C4-2B (cell line): ENCODE measurements around the gene LARGE1.

Experiments used
- H3K27ac ChIP-seq: fragments of 450-650 bp; 2 replicates; pipeline ENCODE4 v1.5.1; 2017
- ZFX ChIP-seq: fragments of 450-650 bp; IDR thresholded peaks from 2 replicates; pipeline ENCODE4 v1.6.1; 2017
- TF ChIP-seq, protein P1 (sequence below): fragments of 450-650 bp; conservative IDR thresholded peaks from 2 replicates; pipeline ENCODE4 v1.5.1; 2017; ENCODE audit warnings: mild to moderate bottlenecking

LARGE1 gene

DNA sequence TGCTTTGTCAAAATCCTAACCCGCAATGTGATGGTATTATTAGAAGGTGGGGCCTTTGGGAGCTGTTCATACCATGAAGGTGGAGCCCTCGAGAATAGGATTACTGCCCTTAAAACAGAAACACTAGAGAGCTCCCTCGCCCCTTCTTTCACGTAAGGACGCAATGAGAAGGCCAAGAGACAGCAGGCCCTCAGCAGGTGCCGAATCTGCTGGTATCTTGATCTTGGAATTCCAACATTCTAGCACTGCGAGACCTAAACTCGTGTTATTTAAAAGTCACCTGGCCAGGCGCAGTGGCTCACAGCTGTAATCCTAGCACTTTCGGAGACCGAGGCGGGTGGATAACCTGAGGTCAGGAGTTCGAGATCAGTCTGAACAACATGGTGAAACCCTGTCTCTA, 33.1 kb downstream of the LARGE1 start:
- no peak for TF ChIP-seq ZFX
- TF ChIP-seq, protein P1, sequence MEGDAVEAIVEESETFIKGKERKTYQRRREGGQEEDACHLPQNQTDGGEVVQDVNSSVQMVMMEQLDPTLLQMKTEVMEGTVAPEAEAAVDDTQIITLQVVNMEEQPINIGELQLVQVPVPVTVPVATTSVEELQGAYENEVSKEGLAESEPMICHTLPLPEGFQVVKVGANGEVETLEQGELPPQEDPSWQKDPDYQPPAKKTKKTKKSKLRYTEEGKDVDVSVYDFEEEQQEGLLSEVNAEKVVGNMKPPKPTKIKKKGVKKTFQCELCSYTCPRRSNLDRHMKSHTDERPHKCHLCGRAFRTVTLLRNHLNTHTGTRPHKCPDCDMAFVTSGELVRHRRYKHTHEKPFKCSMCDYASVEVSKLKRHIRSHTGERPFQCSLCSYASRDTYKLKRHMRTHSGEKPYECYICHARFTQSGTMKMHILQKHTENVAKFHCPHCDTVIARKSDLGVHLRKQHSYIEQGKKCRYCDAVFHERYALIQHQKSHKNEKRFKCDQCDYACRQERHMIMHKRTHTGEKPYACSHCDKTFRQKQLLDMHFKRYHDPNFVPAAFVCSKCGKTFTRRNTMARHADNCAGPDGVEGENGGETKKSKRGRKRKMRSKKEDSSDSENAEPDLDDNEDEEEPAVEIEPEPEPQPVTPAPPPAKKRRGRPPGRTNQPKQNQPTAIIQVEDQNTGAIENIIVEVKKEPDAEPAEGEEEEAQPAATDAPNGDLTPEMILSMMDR = no peak
- peak overlapping the region; percentile 40 for H3K27ac ChIP-seq

DNA sequence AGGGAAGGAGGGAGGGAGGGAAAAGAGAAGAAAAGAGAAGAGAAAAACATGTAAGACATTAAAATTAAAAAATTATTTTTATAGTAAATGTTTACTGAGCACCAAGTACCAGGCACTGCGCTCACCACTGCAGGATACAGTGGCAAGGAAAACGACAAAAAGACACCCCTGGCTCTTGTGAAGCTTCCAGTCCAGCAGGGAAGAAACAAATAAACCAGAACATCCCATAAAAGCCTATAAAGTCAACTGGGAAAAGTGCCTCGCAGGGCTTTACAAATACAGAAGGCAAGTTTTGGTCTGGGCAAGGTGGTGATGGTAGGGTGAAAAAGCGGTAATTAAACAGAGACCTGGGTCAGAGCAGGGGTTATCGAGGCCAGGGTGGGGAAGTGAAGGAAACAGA, 33.6 kb downstream of the LARGE1 start:
- no peak for TF ChIP-seq ZFX
- TF ChIP-seq, protein P1 = no peak
- peak overlapping the region; percentile 43 for H3K27ac ChIP-seq

DNA sequence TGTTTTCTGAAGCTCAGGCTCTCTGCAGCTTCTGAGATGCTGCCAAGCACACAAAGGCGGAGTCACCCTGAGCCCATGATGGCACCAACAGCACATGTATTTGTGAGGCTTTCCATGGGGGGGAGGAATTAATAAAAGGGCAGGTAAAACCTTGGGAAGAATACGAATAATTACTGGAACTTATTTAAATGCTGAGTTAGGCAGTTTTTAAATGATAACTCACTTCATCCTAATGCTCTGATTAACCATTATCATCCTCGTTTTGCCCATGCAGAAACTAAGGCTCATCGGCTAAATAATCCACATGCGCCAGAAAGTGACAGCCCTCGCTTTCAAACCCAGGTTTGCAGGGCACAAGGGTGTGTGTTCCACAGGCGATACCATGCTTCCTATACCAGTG, 35.4 kb downstream of the LARGE1 start:
- TF ChIP-seq, protein P1 = no peak
- TF ChIP-seq ZFX = no peak

DNA sequence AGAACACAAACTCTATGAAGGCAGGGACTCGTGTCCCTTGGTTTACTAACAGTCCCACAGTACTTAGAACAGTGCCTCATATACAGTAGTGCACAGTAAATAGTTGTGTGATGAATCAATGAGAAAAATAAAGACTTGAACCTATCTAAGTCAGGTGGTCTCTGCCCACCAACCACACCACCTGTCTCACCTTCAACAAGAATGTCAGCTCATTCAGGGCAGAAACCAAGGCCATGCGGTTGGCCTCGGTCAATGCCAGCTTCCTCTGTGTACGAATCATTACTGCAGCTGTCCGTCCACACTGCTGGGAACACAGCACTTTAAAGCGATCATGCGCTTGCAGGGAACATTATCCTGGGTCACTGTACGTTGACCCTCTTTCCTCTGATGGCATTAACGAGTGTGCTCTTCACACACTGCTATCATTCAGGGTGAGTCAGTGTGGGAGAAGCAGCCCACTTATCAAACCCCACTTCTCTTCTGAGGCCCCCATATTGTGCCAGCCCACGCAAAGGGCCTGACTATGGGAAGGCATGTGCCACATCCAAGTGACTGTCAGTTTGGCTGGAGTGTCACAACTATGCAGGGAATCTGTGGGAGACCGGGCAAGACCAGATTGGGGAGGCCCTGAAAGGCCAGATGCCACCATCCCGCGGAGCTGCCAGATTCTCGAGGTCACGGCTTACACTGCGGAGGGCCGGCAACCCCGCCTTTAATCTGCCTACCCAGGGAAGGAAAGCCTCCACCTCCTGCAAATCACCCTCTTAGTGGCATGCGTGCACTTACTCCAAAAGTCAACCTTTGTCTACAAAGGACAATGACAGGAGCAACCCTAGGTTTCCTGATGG, 36.1 kb downstream of the LARGE1 start:
- TF ChIP-seq, protein P1 = no peak
- no peak for TF ChIP-seq ZFX
- no peak overlapping the region for H3K27ac ChIP-seq

More for the DNA sequence above, 35.4 kb downstream of the LARGE1 start:
- H3K27ac ChIP-seq = no peak overlapping the region

DNA sequence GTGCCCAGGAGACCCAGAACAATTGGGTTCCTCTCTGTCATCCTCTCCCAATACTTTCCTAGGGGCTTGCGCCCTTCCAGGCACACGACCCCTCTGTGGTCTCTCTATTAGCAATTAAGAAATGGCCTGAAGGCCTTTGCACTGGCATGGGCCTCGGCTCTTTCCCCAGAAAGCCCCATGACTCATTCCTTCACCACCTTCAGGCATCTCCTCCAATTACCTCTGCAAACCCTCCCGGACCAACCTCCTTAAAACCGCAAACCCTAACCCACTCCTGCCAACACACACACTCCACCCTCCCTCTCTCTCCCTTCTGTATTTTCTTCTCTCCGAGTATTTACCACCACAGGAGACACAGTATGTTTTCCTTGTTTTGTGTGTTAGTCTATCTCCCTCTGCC, 36.7 kb downstream of the LARGE1 start:
- no peak for TF ChIP-seq ZFX
- TF ChIP-seq, protein P1 = no peak
- H3K27ac ChIP-seq = no peak overlapping the region

DNA sequence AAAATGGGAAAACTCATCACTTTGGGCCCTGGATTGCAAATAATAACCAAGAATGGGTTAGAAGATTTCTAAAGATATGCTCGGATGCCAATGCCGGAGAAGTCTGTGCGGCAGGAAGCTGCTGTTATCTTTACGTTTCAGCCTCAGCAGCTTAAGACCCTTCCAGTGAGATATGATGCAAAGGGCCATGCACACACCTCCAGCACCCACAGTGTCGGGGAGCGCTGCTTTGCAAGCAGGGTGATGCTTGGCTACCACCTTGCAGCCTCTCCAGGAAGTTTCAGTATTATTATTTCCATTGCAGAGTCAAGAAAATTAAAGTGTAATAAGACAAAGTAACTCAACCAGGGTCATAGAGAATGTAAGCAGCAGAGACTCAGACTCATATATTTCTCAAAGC, 37.3 kb downstream of the LARGE1 start:
- TF ChIP-seq, protein P1 = no peak
- TF ChIP-seq ZFX = no peak
- no peak overlapping the region for H3K27ac ChIP-seq

DNA sequence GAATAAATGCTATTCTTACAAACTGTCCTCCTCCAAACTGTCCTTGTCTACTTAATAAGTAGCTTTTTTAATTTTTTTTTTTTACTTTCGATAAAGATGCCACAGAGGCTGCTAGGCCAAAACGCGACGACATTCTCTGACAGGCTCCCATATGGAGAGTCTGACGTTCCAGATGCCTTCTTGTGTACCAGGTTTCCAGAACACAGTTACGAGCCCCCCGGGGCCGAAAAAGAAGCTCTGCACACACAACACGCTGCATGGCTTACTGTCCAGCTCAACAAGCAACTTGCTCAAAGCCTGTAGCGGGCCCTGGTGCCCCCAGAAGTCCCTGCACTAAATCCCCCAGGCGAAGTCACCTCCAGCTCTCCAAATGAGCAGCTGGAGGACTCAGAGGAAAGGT, 39.3 kb downstream of the LARGE1 start:
- no peak overlapping the region for H3K27ac ChIP-seq
- TF ChIP-seq, protein P1 = no peak
- TF ChIP-seq ZFX = no peak
